Measurements from ENCODE around the gene RCBTB1.

DNA sequence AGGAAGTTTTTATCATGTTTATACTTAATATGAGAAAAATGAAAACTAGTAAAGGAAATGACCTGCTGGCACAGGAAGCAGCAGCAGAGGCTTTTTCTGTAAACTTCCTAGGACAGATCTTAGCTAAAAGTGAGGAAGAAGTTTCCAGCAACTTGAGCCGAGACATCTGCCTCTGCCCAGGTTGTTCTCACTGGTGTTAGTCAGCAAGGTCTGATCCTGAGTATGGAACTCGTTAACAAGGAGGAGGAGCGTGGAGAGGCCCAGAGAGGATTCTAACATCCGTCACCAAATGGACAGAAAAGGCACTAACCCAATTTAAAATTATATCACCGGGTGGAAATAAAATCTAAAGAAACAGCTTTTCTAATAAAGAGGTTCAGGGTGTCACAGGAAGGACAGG lies 46.0 kb downstream of the RCBTB1 start:
- TF ChIP-seq ZBTB8A (tag by site-specific recombination; IDR thresholded peaks at IDR 0.05) (no peak), ZNF138 (tag by site-specific recombination; IDR thresholded peaks at IDR 0.05; ENCODE audit: borderline replicate concordance) (no peak), ZNF580 (tag by site-specific recombination; IDR thresholded peaks at IDR 0.05) (no peak), ZSCAN18 (tag by site-specific recombination; IDR thresholded peaks at IDR 0.05) (no peak), ZNF274 (IDR thresholded peaks at IDR 0.05; ENCODE audit: low read length) (no peak), ZNF274 (tag by site-specific recombination; IDR thresholded peaks at IDR 0.05; ENCODE audit: borderline replicate concordance) (no peak), ZNF16 (tag by site-specific recombination; IDR thresholded peaks at IDR 0.05; ENCODE audit: low read depth) (no peak)
- TF ChIP-seq, protein P1, sequence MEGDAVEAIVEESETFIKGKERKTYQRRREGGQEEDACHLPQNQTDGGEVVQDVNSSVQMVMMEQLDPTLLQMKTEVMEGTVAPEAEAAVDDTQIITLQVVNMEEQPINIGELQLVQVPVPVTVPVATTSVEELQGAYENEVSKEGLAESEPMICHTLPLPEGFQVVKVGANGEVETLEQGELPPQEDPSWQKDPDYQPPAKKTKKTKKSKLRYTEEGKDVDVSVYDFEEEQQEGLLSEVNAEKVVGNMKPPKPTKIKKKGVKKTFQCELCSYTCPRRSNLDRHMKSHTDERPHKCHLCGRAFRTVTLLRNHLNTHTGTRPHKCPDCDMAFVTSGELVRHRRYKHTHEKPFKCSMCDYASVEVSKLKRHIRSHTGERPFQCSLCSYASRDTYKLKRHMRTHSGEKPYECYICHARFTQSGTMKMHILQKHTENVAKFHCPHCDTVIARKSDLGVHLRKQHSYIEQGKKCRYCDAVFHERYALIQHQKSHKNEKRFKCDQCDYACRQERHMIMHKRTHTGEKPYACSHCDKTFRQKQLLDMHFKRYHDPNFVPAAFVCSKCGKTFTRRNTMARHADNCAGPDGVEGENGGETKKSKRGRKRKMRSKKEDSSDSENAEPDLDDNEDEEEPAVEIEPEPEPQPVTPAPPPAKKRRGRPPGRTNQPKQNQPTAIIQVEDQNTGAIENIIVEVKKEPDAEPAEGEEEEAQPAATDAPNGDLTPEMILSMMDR (tag by site-specific recombination; IDR thresholded peaks at IDR 0.05) = no peak

Measured in HEK293 (cell line).